A549 (cell line): ENCODE results near the gene CADM2. TPM values are rescaled to one million over a fixed set of nuclear protein-coding genes. Genes with fewer than 3 reads are reported as not detected.

Source experiments
- ATAC-seq, 2 experiments: fragments of 200-7000 bp in 1 of 2; fragments of >200 bp in 1 of 2; cut with Nextera tagmentation in 1 of 2; cut with Tn5 transposase in 1 of 2; 3 replicates each; pipeline versions ENCODE4 v1.8.0 to v1.9.1; 2018 to 2020; ENCODE audit warnings: mild to moderate bottlenecking in 1 of 2, moderate library complexity in 1 of 2
- CTCF ChIA-PET: fragments of 300-600 bp; sonication (Branson Sonifier 250); formaldehyde crosslinking; extraction: SDS; loops from one replicate; lab custom pipeline; 2021; ENCODE audit warnings: antibody characterized with exemption, inconsistent platforms; lab: Yijun Ruan, JAX
- POLR2A ChIA-PET: fragments of 350-600 bp; formaldehyde crosslinking; extraction: SDS; loops from one replicate; lab custom pipeline; 2021; ENCODE audit warnings: antibody characterized with exemption, inconsistent platforms; lab: Yijun Ruan, JAX
- DNase-seq, 2 experiments: peaks; one replicate each; pipeline versions ENCODE4 v3.0.0 to v3.0.0-alpha.2; 2011 to 2016; ENCODE audit warnings: low read depth in 1 of 2, low spot score in 1 of 2
- FAIRE-seq: peaks from 2 replicates; lab custom pipeline; 2011; peaks lifted over from hg19 to GRCh38; lab: Jason Lieb, UNC
- H3K27ac ChIP-seq, 2 experiments: fragments of >200 bp; sonication (Bioruptor Twin); formaldehyde crosslinking; 3 replicates each; pipeline ENCODE4 v1.5.1; 2016 to 2017
- H3K4me1 ChIP-seq: fragments of >200 bp; sonication (Bioruptor Twin); formaldehyde crosslinking; 3 replicates; pipeline ENCODE4 v1.6.1; 2016
- H3K4me2 ChIP-seq: fragments of >200 bp; sonication (Bioruptor Twin); formaldehyde crosslinking; 3 replicates; pipeline ENCODE4 v1.6.1; 2016
- H3K4me3 ChIP-seq: fragments of >200 bp; sonication (Bioruptor Twin); formaldehyde crosslinking; 3 replicates; pipeline ENCODE4 v1.5.1; 2016
- H3K9me3 ChIP-seq: fragments of >200 bp; sonication (Bioruptor Twin); formaldehyde crosslinking; 3 replicates; pipeline ENCODE4 v1.6.1; 2016
- BHLHE40 ChIP-seq: IDR thresholded peaks from 2 replicates; pipeline ENCODE4 v1.6.1; 2012; ENCODE audit warnings: low read depth, low read length, inconsistent platforms
- CBX2 ChIP-seq: fragments of 200-600 bp; sonication (generic); IDR thresholded peaks from 2 replicates; pipeline ENCODE4 v1.6.1; 2016; ENCODE audit warnings: low read depth, mild to moderate bottlenecking, borderline replicate concordance
- CBX8 ChIP-seq: fragments of 200-600 bp; sonication (generic); IDR thresholded peaks from 2 replicates; pipeline ENCODE4 v1.6.1; 2016
- CHD4 ChIP-seq: fragments of 200-600 bp; sonication (generic); IDR thresholded peaks from 2 replicates; pipeline ENCODE4 v1.6.1; 2016; ENCODE audit warnings: antibody characterized with exemption, mild to moderate bottlenecking, borderline replicate concordance
- EHMT2 ChIP-seq: fragments of 200-600 bp; sonication (generic); IDR thresholded peaks from 2 replicates; pipeline ENCODE4 v1.6.1; 2016; ENCODE audit warnings: antibody characterized with exemption, low read depth, mild to moderate bottlenecking, moderate library complexity
- EP300 ChIP-seq, 2 experiments: fragments of >200 bp; sonication (Bioruptor Twin); formaldehyde crosslinking; IDR thresholded peaks; 2 replicates in 1 of 2; 3 replicates in 1 of 2; pipeline ENCODE4 v1.6.1; 2016 to 2017
- FOSB ChIP-seq: fragments of 250-450 bp; sonication (Bioruptor Pico); IDR thresholded peaks from 2 replicates; pipeline ENCODE4 v1.5.0; 2020; ENCODE audit warnings: mild to moderate bottlenecking, moderate library complexity
- FOSL2 ChIP-seq, 2 experiments: fragments of 450-650 bp in 1 of 2; fragments of >200 bp in 1 of 2; sonication (Bioruptor Twin) in 1 of 2; formaldehyde crosslinking; IDR thresholded peaks; 2 replicates each; pipeline versions ENCODE4 v1.5.0 to v1.6.1; 2016 to 2020; ENCODE audit warnings: mild to moderate bottlenecking in 1 of 2, moderate library complexity in 1 of 2
- FOXS1 ChIP-seq: fragments of 250-450 bp; sonication (Bioruptor Pico); IDR thresholded peaks from 2 replicates; pipeline ENCODE4 v1.5.0; 2020; ENCODE audit warnings: mild to moderate bottlenecking, moderate library complexity
- HDAC2 ChIP-seq: fragments of 200-600 bp; sonication (generic); IDR thresholded peaks from 2 replicates; pipeline ENCODE4 v1.6.1; 2016
- HMGXB4 ChIP-seq: fragments of 250-450 bp; sonication (Bioruptor Pico); IDR thresholded peaks from 2 replicates; pipeline ENCODE4 v1.5.0; 2021; ENCODE audit warnings: mild to moderate bottlenecking, moderate library complexity, borderline replicate concordance
- HOXB13 ChIP-seq: fragments of 250-450 bp; sonication (Bioruptor Pico); IDR thresholded peaks from 2 replicates; pipeline ENCODE4 v1.5.0; 2020; ENCODE audit warnings: low read depth, mild to moderate bottlenecking, moderate library complexity
- HOXB5 ChIP-seq: fragments of 250-450 bp; sonication (Bioruptor Pico); IDR thresholded peaks from 2 replicates; pipeline ENCODE4 v1.5.0; 2020; ENCODE audit warnings: mild to moderate bottlenecking, moderate library complexity
- KDM5A ChIP-seq: fragments of 200-600 bp; sonication (generic); IDR thresholded peaks from 2 replicates; pipeline ENCODE4 v1.6.1; 2016; ENCODE audit warnings: antibody characterized with exemption, mild to moderate bottlenecking
- MYC ChIP-seq: IDR thresholded peaks from 2 replicates; pipeline ENCODE4 v1.6.1; 2012; ENCODE audit warnings: mild to moderate bottlenecking, inconsistent platforms, low read length, improper control_type of control experiment, borderline replicate concordance
- NFE2L2 ChIP-seq: fragments of 150-350 bp; conservative IDR thresholded peaks from 2 replicates; pipeline ENCODE4 v1.6.1; 2014; ENCODE audit warnings: low read length
- NR3C1 ChIP-seq: fragments of >200 bp; sonication (Bioruptor Twin); formaldehyde crosslinking; IDR thresholded peaks from 3 replicates; pipeline ENCODE4 v1.6.1; 2017
- PBX3 ChIP-seq: IDR thresholded peaks from 2 replicates; pipeline ENCODE4 v1.6.1; 2012
- POLR2AphosphoS2 ChIP-seq: conservative IDR thresholded peaks from 2 replicates; pipeline ENCODE4 v1.6.1; 2012; ENCODE audit warnings: low read length, improper control_type of control experiment, inconsistent platforms
- RCOR1 ChIP-seq: fragments of 150-350 bp; IDR thresholded peaks from 2 replicates; pipeline ENCODE4 v1.6.1; 2014; ENCODE audit warnings: antibody characterized with exemption, low read length, low read depth
- SMC3 ChIP-seq: fragments of >200 bp; sonication (Bioruptor Twin); formaldehyde crosslinking; IDR thresholded peaks from 3 replicates; pipeline ENCODE4 v1.6.1; 2018; ENCODE audit warnings: inconsistent platforms
- SREBF2 ChIP-seq: fragments of 450-650 bp; IDR thresholded peaks from 2 replicates; pipeline ENCODE4 v1.6.1; 2014; ENCODE audit warnings: mild to moderate bottlenecking, moderate library complexity
- TFCP2L1 ChIP-seq: fragments of 250-450 bp; sonication (Bioruptor Pico); IDR thresholded peaks from 2 replicates; pipeline ENCODE4 v1.5.0; 2021; ENCODE audit warnings: mild to moderate bottlenecking
- TP53 ChIP-seq: fragments of 250-450 bp; sonication (Bioruptor Pico); IDR thresholded peaks from 2 replicates; pipeline ENCODE4 v1.5.0; 2021; ENCODE audit warnings: mild to moderate bottlenecking, moderate library complexity
- ZC3H11A ChIP-seq: fragments of 450-650 bp; IDR thresholded peaks from 2 replicates; pipeline ENCODE4 v1.6.1; 2014; ENCODE audit warnings: antibody characterized with exemption, mild to moderate bottlenecking
- ZFP36 ChIP-seq: fragments of 450-650 bp; IDR thresholded peaks from 2 replicates; pipeline ENCODE4 v1.6.1; 2014; ENCODE audit warnings: borderline replicate concordance; ENCODE audit not compliant: partially characterized antibody
- ZNF302 ChIP-seq: fragments of 250-450 bp; sonication (Bioruptor Pico); IDR thresholded peaks from 2 replicates; pipeline ENCODE4 v1.9.0; 2021; ENCODE audit warnings: inconsistent platforms, mild to moderate bottlenecking, moderate library complexity
- WGBS: methylation state at CpG from one replicate; pipeline ENCODE4 v1.1.6; 2017; ENCODE audit errors: missing lambda C conversion rate; 5-methylcytosine and 5-hydroxymethylcytosine counted together
- polyA plus RNA-seq, 4 experiments: library from polyadenylated mRNA; depleted of rRNA in 3 of 4; stranded (reverse); fragments of >200 nt; fragmentation: RNase III in 1 of 4; extraction: RNeasy Plus Mini Kit Qiagen cat#74134 plus additional on column Dnase treatment in 1 of 4; gene quantifications; 2 replicates in 3 of 4; 3 replicates in 1 of 4; pipeline ENCODE4 v1.2.3, GENCODE V29; 2011 to 2017

The CADM2 gene
- polyA plus RNA-seq, 2 of the 4 experiments (the other 2 are of a cell fraction): 0.05 to 0.71 TPM

GRCh38 chr3:85387913-85388505 is 429.2 kb downstream of the CADM2 start:
- POLR2A ChIA-PET: no interaction called here
- no peak overlapping the region for H3K27ac ChIP-seq
- FAIRE-seq (no peak), ATAC-seq (no peak), DNase-seq (no peak)
- no peak overlapping the region for H3K4me2 ChIP-seq
- TF ChIP-seq HDAC2: no peak
- TF ChIP-seq ZNF302: no peak
- TF ChIP-seq TFCP2L1 (CRISPR knock-in tag): no peak
- no peak for TF ChIP-seq EHMT2
- TF ChIP-seq SREBF2: no peak
- TF ChIP-seq PBX3: no peak
- no peak for TF ChIP-seq HMGXB4 (CRISPR knock-in tag)
- TF ChIP-seq CBX8: no peak
- no peak for TF ChIP-seq SMC3
- no peaks in the 10 kb centered on the region for H3K4me1 ChIP-seq
- 32% methylated on average over 6 of the region's 6 CpGs for WGBS
- no peak overlapping the region for H3K4me3 ChIP-seq
- CTCF ChIA-PET: no interaction called here
- H3K9me3 ChIP-seq: no peaks in the 10 kb centered on the region

- 4% methylated on average over 1 of the region's 1 CpG for WGBS
- no peak for TF ChIP-seq CHD4
- no peak for TF ChIP-seq TP53
- no peak for TF ChIP-seq KDM5A
- no peak for TF ChIP-seq CBX8
- Histone ChIP-seq H3K27ac (no peak overlapping the region), H3K4me1 (no peaks in the 10 kb centered on the region), H3K4me3 (no peak overlapping the region), H3K4me2 (no peak overlapping the region), H3K9me3 (no peaks in the 10 kb centered on the region)
- POLR2A ChIA-PET: no interaction called here
- DNase-seq (no peak), FAIRE-seq (no peak), ATAC-seq (no peak)
- CTCF ChIA-PET: no interaction called here
Measured at GRCh38 chr3:85394424-85394823, 435.6 kb downstream of the CADM2 start.

GRCh38 chr3:85397434-85397833 is 438.6 kb downstream of the CADM2 start:
- no peaks in the 10 kb centered on the region for H3K9me3 ChIP-seq
- 22% methylated on average over 2 of the region's 2 CpGs for WGBS
- POLR2A ChIA-PET: no interaction called here
- DNase-seq: no peak
- FAIRE-seq: peak; percentile 63
- TF ChIP-seq NFE2L2: no peak
- TF ChIP-seq HMGXB4 (CRISPR knock-in tag): no peak
- no peak for TF ChIP-seq CBX2
- TF ChIP-seq FOSB (CRISPR knock-in tag): no peak
- TF ChIP-seq HOXB5: no peak
- no peak for TF ChIP-seq FOXS1 (CRISPR knock-in tag)
- TF ChIP-seq EHMT2: no peak
- no peak for TF ChIP-seq ZFP36
- no peak for TF ChIP-seq BHLHE40
- no peak for TF ChIP-seq NR3C1
- TF ChIP-seq POLR2AphosphoS2: no peak
- TF ChIP-seq ZC3H11A: no peak
- no peak for TF ChIP-seq FOSL2 (IDR thresholded peaks at IDR 0.05)
- TF ChIP-seq FOSL2 (CRISPR knock-in tag; IDR thresholded peaks at IDR 0.05): no peak
- TF ChIP-seq MYC: no peak
- TF ChIP-seq EP300 (IDR thresholded peaks at IDR 0.05): no peak
- no peak for TF ChIP-seq HOXB13 (CRISPR knock-in tag)
- TF ChIP-seq RCOR1: no peak
- CTCF ChIA-PET: no interaction called here
- no peak overlapping the region for H3K27ac ChIP-seq
- H3K4me1 ChIP-seq: no peaks in the 10 kb centered on the region
- H3K4me2 ChIP-seq: no peak overlapping the region
- H3K4me3 ChIP-seq: no peak overlapping the region
- no peak for ATAC-seq
